Upper lobe of left lung (tissue), 6 donors: ENCODE data around the gene ATP11A. TPM values are rescaled to one million over a fixed set of nuclear protein-coding genes. Genes with fewer than 3 reads are reported as not detected.

ENCODE experiments used
- ATAC-seq, 2 donors: fragments of 200-7000 bp; cut with Tn5 transposase; one replicate each; pipeline ENCODE4 v1.9.1; 2022; ENCODE audit warnings: mild to moderate bottlenecking in 2 of 2, moderate library complexity in 2 of 2; ENCODE audit not compliant: low FRiP score in 2 of 2
- DNase-seq, 2 donors: peaks; one replicate each; pipeline ENCODE4 v3.0.0-alpha.2; 2019 to 2020
- H3K27ac ChIP-seq, 4 donors: fragments of 200-600 bp; sonication (generic); one replicate each; pipeline ENCODE4 v1.5.1; 2016 to 2019
- H3K27me3 ChIP-seq, 4 donors: fragments of 200-600 bp; sonication (generic); one replicate each; pipeline ENCODE4 v1.5.1; 2017 to 2019
- H3K36me3 ChIP-seq, 4 donors: fragments of 200-600 bp; sonication (generic); one replicate each; pipeline ENCODE4 v1.5.1; 2016 to 2019
- H3K4me1 ChIP-seq, 4 donors: fragments of 200-600 bp; sonication (generic); one replicate each; pipeline ENCODE4 v1.5.1; 2018 to 2019
- H3K4me3 ChIP-seq, 4 donors: fragments of 200-600 bp; sonication (generic); one replicate each; pipeline ENCODE4 v1.5.1; 2017 to 2019; ENCODE audit warnings: mild to moderate bottlenecking in 2 of 4, moderate library complexity in 1 of 4
- H3K9me3 ChIP-seq, 4 donors: fragments of 200-600 bp; sonication (generic); one replicate each; pipeline ENCODE4 v1.5.1; 2018 to 2019
- CTCF ChIP-seq, 6 experiments: fragments of 450-650 bp in 4 of 6; fragments of 200-600 bp in 2 of 6; sonication (generic) in 2 of 6; IDR thresholded peaks; one replicate each; pipeline ENCODE4 v1.5.1; 2016 to 2019; ENCODE audit warnings: antibody characterized with exemption in 6 of 6
- EP300 ChIP-seq, 4 donors: sonication (generic); formaldehyde crosslinking; IDR thresholded peaks; one replicate each; pipeline ENCODE4 v1.5.1; 2017; ENCODE audit warnings: antibody characterized with exemption in 4 of 4, control low read depth in 2 of 4
- POLR2A ChIP-seq, 4 donors: fragments of 450-650 bp; IDR thresholded peaks; one replicate each; pipeline ENCODE4 v1.5.1; 2016 to 2017; ENCODE audit warnings: antibody characterized with exemption in 4 of 4, mild to moderate bottlenecking in 2 of 4
- POLR2AphosphoS5 ChIP-seq, 2 donors: sonication (generic); formaldehyde crosslinking; IDR thresholded peaks; one replicate each; pipeline ENCODE4 v1.5.1; 2017; ENCODE audit warnings: antibody characterized with exemption in 2 of 2
- whole genome bisulfite sequencing, 2 donors: methylation state at CpG; one replicate each; pipeline ENCODE4 v1.1.5; 2017 to 2018; 5-methylcytosine and 5-hydroxymethylcytosine counted together
- total RNA-seq, 6 donors: library from RNA; depleted of rRNA in 4 of 6; stranded (reverse); fragments of >200 nt in 4 of 6; gene quantifications; one replicate each; pipeline versions ENCODE4 v1.1.0 to v1.2.1, GENCODE V29; 2016 to 2021
- donor health status: DM: no; HTN: no; CAD: no; lungs with moderate emphysema.
- donor health status: DM: no; HTN: yes; CAD: no; lungs with severe emphysema.

The ATP11A gene
- total RNA-seq, 6 donors from 2014 or later, result 159 to 285 (median 260) TPM

DNA sequence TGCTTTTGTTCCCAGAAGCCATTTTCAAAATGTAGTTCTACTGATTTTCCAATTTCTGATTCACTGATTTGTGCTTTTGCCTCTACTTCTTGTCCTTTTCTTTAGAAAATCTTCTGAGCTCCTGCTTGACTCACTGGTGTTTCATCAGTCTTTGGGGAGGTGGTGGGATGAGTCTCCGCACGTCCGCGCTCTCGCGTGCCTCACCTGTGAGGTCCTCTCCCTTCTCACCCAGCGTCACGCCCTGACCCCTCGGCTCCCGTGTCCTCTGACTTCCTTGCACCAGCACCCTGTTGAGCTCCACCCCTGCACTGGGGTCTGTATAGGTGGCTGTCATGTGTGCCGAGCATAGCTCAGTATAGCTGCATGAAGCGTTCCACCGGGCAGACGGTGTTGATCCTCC lies 226.5 kb downstream of the ATP11A start:
- peaks cover 0 to 5% (median 0%) of the 10 kb centered on the region in 4 donors for H3K4me1 ChIP-seq
- H3K27me3 ChIP-seq, result no peaks in the 10 kb centered on the region
- no peaks in the 10 kb centered on the region for H3K36me3 ChIP-seq
- TF ChIP-seq EP300 (IDR thresholded peaks at IDR 0.05) (no peak), POLR2A (IDR thresholded peaks at IDR 0.05) (no peak), CTCF (IDR thresholded peaks at IDR 0.05) (no peak), POLR2AphosphoS5 (IDR thresholded peaks at IDR 0.05) (no peak)
- H3K9me3 ChIP-seq, result no peaks in the 10 kb centered on the region
- DNase-seq (no peak), ATAC-seq (no peak)
- 92 to 96% methylated on average over 14 of the region's 14 CpGs for WGBS, 2 donors
- no peak overlapping the region for H3K4me3 ChIP-seq
- H3K27ac ChIP-seq, result no peak overlapping the region

DNA sequence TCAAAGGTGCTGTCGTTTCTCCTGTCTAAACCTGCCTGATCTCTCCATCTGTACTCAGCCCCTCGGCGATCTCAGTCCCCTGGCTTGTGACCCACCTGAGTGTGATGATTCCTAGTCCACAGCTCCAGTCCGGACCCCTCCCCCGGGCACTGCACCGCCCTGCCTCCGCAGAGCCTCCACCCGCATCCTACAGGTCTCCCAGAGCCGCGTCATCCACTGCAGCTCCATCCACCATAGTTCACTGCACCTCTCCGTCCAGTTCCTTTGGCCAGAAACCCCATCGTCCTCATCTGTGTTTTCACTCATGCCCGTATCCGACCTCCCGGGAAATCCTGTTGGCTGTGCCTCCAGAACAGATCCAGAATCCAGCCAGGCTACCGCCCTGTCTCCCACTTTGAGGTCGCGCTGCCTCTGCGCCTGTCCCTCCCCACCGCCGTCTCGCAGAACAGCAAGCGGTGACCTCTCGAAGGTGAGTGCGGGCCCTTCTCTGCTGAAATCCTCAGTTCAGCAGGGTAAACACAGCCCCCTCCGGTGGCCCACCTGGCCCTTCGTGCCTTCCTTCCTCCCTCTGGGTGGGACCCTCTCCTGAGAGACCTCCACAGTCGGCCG lies 227.3 kb downstream of the ATP11A start:
- H3K9me3 ChIP-seq, result no peaks in the 10 kb centered on the region
- peaks cover 0 to 5% (median 0%) of the 10 kb centered on the region in 4 donors for H3K4me1 ChIP-seq
- H3K27me3 ChIP-seq, result no peaks in the 10 kb centered on the region
- ATAC-seq, result peak in 1 of 2 donors; percentile 44
- no peak overlapping the region for H3K27ac ChIP-seq
- no peak for DNase-seq
- no peaks in the 10 kb centered on the region for H3K36me3 ChIP-seq
- TF ChIP-seq POLR2AphosphoS5 (IDR thresholded peaks at IDR 0.05) (no peak), POLR2A (IDR thresholded peaks at IDR 0.05) (no peak), CTCF (IDR thresholded peaks at IDR 0.05) (no peak), EP300 (IDR thresholded peaks at IDR 0.05) (no peak)
- 94% methylated on average over 28 to 29 of the region's 29 CpGs for WGBS, 2 donors
- no peak overlapping the region for H3K4me3 ChIP-seq

GRCh38 chr13:112917737-112918136 lies 227.9 kb downstream of the ATP11A start:
- no peak overlapping the region for H3K27ac ChIP-seq
- H3K4me3 ChIP-seq, result no peak overlapping the region
- TF ChIP-seq CTCF (IDR thresholded peaks at IDR 0.05), result no peak
- TF ChIP-seq POLR2A (IDR thresholded peaks at IDR 0.05), result no peak
- no peak for TF ChIP-seq EP300 (IDR thresholded peaks at IDR 0.05)
- TF ChIP-seq POLR2AphosphoS5 (IDR thresholded peaks at IDR 0.05), result no peak
- 97 to 100% methylated on average over 3 of the region's 3 CpGs for WGBS, 2 donors
- ATAC-seq (no peak), DNase-seq (no peak)
- no peaks in the 10 kb centered on the region for H3K9me3 ChIP-seq
- H3K27me3 ChIP-seq, result no peaks in the 10 kb centered on the region
- peaks cover 0 to 5% (median 0%) of the 10 kb centered on the region in 4 donors for H3K4me1 ChIP-seq
- H3K36me3 ChIP-seq, result no peaks in the 10 kb centered on the region

DNA sequence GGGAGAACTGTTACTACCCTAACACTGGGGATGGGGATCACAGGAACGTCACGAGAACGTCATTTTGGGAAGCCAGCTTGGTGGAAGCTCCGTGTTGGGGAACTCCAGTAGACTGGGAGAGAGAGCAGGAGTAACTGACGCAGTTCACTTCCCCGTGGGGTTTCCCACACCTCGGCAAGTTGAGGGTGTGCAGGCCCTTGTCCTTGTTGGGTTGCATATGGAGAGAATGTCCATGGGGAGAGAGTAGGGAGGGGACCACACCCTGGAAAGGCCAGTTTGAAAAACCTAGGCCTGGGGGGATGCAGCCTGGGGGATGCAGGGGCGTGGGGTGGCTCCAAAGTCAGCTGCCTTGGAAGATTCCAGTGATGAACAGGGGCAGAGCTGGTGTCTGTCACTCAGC lies 228.4 kb downstream of the ATP11A start:
- Histone ChIP-seq H3K4me3 (no peak overlapping the region), H3K9me3 (no peaks in the 10 kb centered on the region), H3K27ac (no peak overlapping the region), H3K4me1 (peaks cover 0 to 5% (median 0%) of the 10 kb centered on the region in 4 donors), H3K27me3 (no peaks in the 10 kb centered on the region), H3K36me3 (no peaks in the 10 kb centered on the region)
- 76 to 78% methylated on average over 8 of the region's 8 CpGs for WGBS, 2 donors
- TF ChIP-seq EP300 (IDR thresholded peaks at IDR 0.05) (no peak), POLR2A (IDR thresholded peaks at IDR 0.05) (no peak), CTCF (IDR thresholded peaks at IDR 0.05) (no peak)
- ATAC-seq, result no peak
- DNase-seq, result no peak

- ATAC-seq (no peak), DNase-seq (no peak)
- H3K9me3 ChIP-seq, result no peaks in the 10 kb centered on the region
- H3K36me3 ChIP-seq, result no peaks in the 10 kb centered on the region
- H3K27ac ChIP-seq, result no peak overlapping the region
- H3K27me3 ChIP-seq, result no peaks in the 10 kb centered on the region
- no peak overlapping the region for H3K4me3 ChIP-seq
- no peak for TF ChIP-seq POLR2AphosphoS5 (IDR thresholded peaks at IDR 0.05)
- no peak for TF ChIP-seq CTCF (IDR thresholded peaks at IDR 0.05)
- TF ChIP-seq EP300 (IDR thresholded peaks at IDR 0.05), result no peak
- TF ChIP-seq POLR2A (IDR thresholded peaks at IDR 0.05), result no peak
- WGBS, 2 donors, result 61 to 76% methylated on average over 10 to 13 of the region's 13 CpGs
- peaks cover 0 to 5% (median 0%) of the 10 kb centered on the region in 4 donors for H3K4me1 ChIP-seq
These were observed 228.9 kb downstream of the ATP11A start for GRCh38 chr13:112918746-112919145.
